IMR-90 (cell line): Measurements from ENCODE around the gene TBL3. TPM values are rescaled to one million over a fixed set of nuclear protein-coding genes. Genes with fewer than 3 reads are reported as not detected.

Experiments used
- ATAC-seq: fragments of 200-7000 bp; cut with Tn5 transposase; 2 replicates; pipeline ENCODE4 v1.9.1; 2020; ENCODE audit warnings: low read depth, mild to moderate bottlenecking, moderate library complexity
- BruUV-seq: library from RNA; stranded (reverse); fragments of 400-500 nt; replicated peaks from 2 replicates; lab custom pipeline; 2021; lab: Mats Ljungman, UMichigan
- CTCF ChIA-PET: fragments of 300-600 bp; formaldehyde crosslinking; extraction: SDS; loops from one replicate; lab custom pipeline; 2021; ENCODE audit warnings: antibody characterized with exemption; lab: Yijun Ruan, JAX
- POLR2A ChIA-PET: fragments of 300-600 bp; sonication (Branson Sonifier 250); formaldehyde crosslinking; loops from one replicate; lab custom pipeline; 2022; ENCODE audit warnings: antibody characterized with exemption; ENCODE audit not compliant: unreplicated experiment; lab: Charles Lee
- DNase-seq: peaks from one replicate; pipeline ENCODE4 v3.0.0; 2013
- H2AFZ ChIP-seq: replicated peaks from 2 replicates; pipeline ENCODE3; 2013; ENCODE audit warnings: low read length, mild to moderate bottlenecking; ENCODE audit not compliant: poor library complexity
- H2AK5ac ChIP-seq: 2 replicates; pipeline ENCODE4 v1.6.1; 2013; ENCODE audit warnings: low read depth, low read length, inconsistent platforms
- H2AK9ac ChIP-seq: replicated peaks from 2 replicates; pipeline ENCODE3; 2013; ENCODE audit warnings: mild to moderate bottlenecking, low read depth, low read length, moderate library complexity; ENCODE audit not compliant: poor library complexity
- H2BK120ac ChIP-seq: 2 replicates; pipeline ENCODE4 v1.6.1; 2013; ENCODE audit warnings: low read depth, low read length, inconsistent platforms
- H2BK15ac ChIP-seq: 3 replicates; pipeline ENCODE4 v1.6.1; 2013; ENCODE audit warnings: low read depth, low read length, inconsistent platforms
- H2BK20ac ChIP-seq: 2 replicates; pipeline ENCODE4 v1.6.1; 2013; ENCODE audit warnings: low read depth, mild to moderate bottlenecking, inconsistent platforms, low read length, moderate library complexity
- H2BK5ac ChIP-seq: 2 replicates; pipeline ENCODE4 v1.6.1; 2013; ENCODE audit warnings: mild to moderate bottlenecking, low read depth, low read length, inconsistent platforms; ENCODE audit not compliant: poor library complexity, severe bottlenecking
- H3K14ac ChIP-seq: replicated peaks from 2 replicates; pipeline ENCODE4 v1.6.1; 2013; ENCODE audit warnings: low read depth, low read length, inconsistent platforms
- H3K18ac ChIP-seq: 2 replicates; pipeline ENCODE4 v1.6.1; 2013; ENCODE audit warnings: low read depth, low read length, control low read depth
- H3K23ac ChIP-seq: 2 replicates; pipeline ENCODE4 v1.6.1; 2013; ENCODE audit warnings: low read depth, low read length, inconsistent platforms
- H3K27ac ChIP-seq: 2 replicates; pipeline ENCODE4 v1.5.1; 2013; ENCODE audit warnings: mild to moderate bottlenecking, control low read depth, low read length; ENCODE audit not compliant: insufficient read depth
- H3K27me3 ChIP-seq: 2 replicates; pipeline ENCODE4 v1.6.1; 2013; ENCODE audit warnings: low read length; ENCODE audit not compliant: control insufficient read depth, insufficient read depth
- H3K36me3 ChIP-seq: 2 replicates; pipeline ENCODE4 v1.6.1; 2013; ENCODE audit warnings: low read length, mixed read lengths; ENCODE audit not compliant: control insufficient read depth, insufficient read depth
- H3K4ac ChIP-seq: 2 replicates; pipeline ENCODE4 v1.6.1; 2013; ENCODE audit warnings: low read depth, low read length, inconsistent platforms
- H3K4me1 ChIP-seq: 2 replicates; pipeline ENCODE4 v1.6.1; 2013; ENCODE audit warnings: low read length, mixed read lengths; ENCODE audit not compliant: control insufficient read depth, insufficient read depth
- H3K4me2 ChIP-seq: 2 replicates; pipeline ENCODE4 v1.6.1; 2013; ENCODE audit warnings: low read depth, mild to moderate bottlenecking, control low read depth, low read length, moderate library complexity
- H3K4me3 ChIP-seq: 2 replicates; pipeline ENCODE4 v1.5.1; 2013; ENCODE audit warnings: low read depth, mild to moderate bottlenecking, control low read depth, low read length, moderate library complexity; ENCODE audit not compliant: insufficient read depth
- H3K56ac ChIP-seq: 2 replicates; pipeline ENCODE4 v1.6.1; 2013; ENCODE audit warnings: low read length, inconsistent platforms; ENCODE audit not compliant: insufficient read depth; ENCODE audit errors: extremely low read depth
- H3K79me1 ChIP-seq, 2 experiments: 2 replicates each; pipeline ENCODE4 v1.6.1; 2013; ENCODE audit warnings: low read length in 2 of 2, inconsistent platforms in 1 of 2, low read depth in 1 of 2
- H3K9ac ChIP-seq: 2 replicates; pipeline ENCODE4 v1.6.1; 2013; ENCODE audit warnings: low read depth, low read length, control low read depth
- H3K9me1 ChIP-seq: 2 replicates; pipeline ENCODE4 v1.6.1; 2013; ENCODE audit warnings: low read length, inconsistent platforms; ENCODE audit not compliant: insufficient read depth
- H3K9me3 ChIP-seq: 2 replicates; pipeline ENCODE4 v1.6.1; 2013; ENCODE audit warnings: low read length; ENCODE audit not compliant: control insufficient read depth, insufficient read depth
- H4K20me1 ChIP-seq: 2 replicates; pipeline ENCODE4 v1.6.1; 2013; ENCODE audit warnings: low read length, inconsistent platforms; ENCODE audit not compliant: insufficient read depth
- H4K5ac ChIP-seq: 2 replicates; pipeline ENCODE4 v1.6.1; 2013; ENCODE audit warnings: mild to moderate bottlenecking, low read depth, low read length, control low read depth
- H4K8ac ChIP-seq, 2 experiments: 2 replicates each; pipeline ENCODE4 v1.6.1; 2013; ENCODE audit warnings: low read depth in 2 of 2, low read length in 2 of 2, control low read depth in 1 of 2, inconsistent platforms in 1 of 2
- H4K91ac ChIP-seq: 2 replicates; pipeline ENCODE4 v1.6.1; 2013; ENCODE audit warnings: low read depth, low read length, inconsistent platforms; ENCODE audit not compliant: insufficient read depth
- BHLHE40 ChIP-seq: fragments of 150-350 bp; IDR thresholded peaks from 2 replicates; pipeline ENCODE4 v1.6.1; 2016; ENCODE audit warnings: mild to moderate bottlenecking, low read depth, low read length
- CEBPB ChIP-seq: IDR thresholded peaks from 2 replicates; pipeline ENCODE4 v1.6.1; 2012; ENCODE audit warnings: low read depth, low read length, improper control_type of control experiment
- CHD1 ChIP-seq: IDR thresholded peaks from 2 replicates; pipeline ENCODE4 v1.6.1; 2012; ENCODE audit warnings: low read depth, low read length, improper control_type of control experiment
- FOS ChIP-seq: fragments of 150-350 bp; IDR thresholded peaks from 2 replicates; pipeline ENCODE4 v1.6.1; 2016; ENCODE audit warnings: low read depth, low read length
- MAFK ChIP-seq: IDR thresholded peaks from 2 replicates; pipeline ENCODE4 v1.6.1; 2012; ENCODE audit warnings: low read depth, low read length, improper control_type of control experiment
- MAZ ChIP-seq: IDR thresholded peaks from 2 replicates; pipeline ENCODE4 v1.6.1; 2012; ENCODE audit warnings: low read depth, mild to moderate bottlenecking, low read length, improper control_type of control experiment, moderate library complexity, borderline replicate concordance
- MXI1 ChIP-seq: IDR thresholded peaks from 2 replicates; pipeline ENCODE4 v1.6.1; 2012; ENCODE audit warnings: low read depth, mild to moderate bottlenecking, low read length, moderate library complexity, borderline replicate concordance
- NFE2L2 ChIP-seq: fragments of 150-350 bp; IDR thresholded peaks from 2 replicates; pipeline ENCODE4 v1.6.1; 2016; ENCODE audit warnings: low read depth, mild to moderate bottlenecking, low read length
- POLR2A ChIP-seq: IDR thresholded peaks from 2 replicates; pipeline ENCODE4 v1.6.1; 2012; ENCODE audit warnings: mild to moderate bottlenecking, low read depth, low read length
- RAD21 ChIP-seq: IDR thresholded peaks from 2 replicates; pipeline ENCODE4 v1.6.1; 2012; ENCODE audit warnings: low read length, improper control_type of control experiment
- RCOR1 ChIP-seq: IDR thresholded peaks from 2 replicates; pipeline ENCODE4 v1.6.1; 2012; ENCODE audit warnings: mild to moderate bottlenecking, low read length, improper control_type of control experiment; ENCODE audit not compliant: insufficient replicate concordance
- RFX5 ChIP-seq: IDR thresholded peaks from 2 replicates; pipeline ENCODE4 v1.8.0; 2012; ENCODE audit warnings: low read depth, mild to moderate bottlenecking, low read length, moderate library complexity
- SMC3 ChIP-seq: fragments of 150-350 bp; IDR thresholded peaks from 2 replicates; pipeline ENCODE4 v1.6.1; 2016; ENCODE audit warnings: low read depth, mild to moderate bottlenecking, antibody characterized with exemption, low read length, moderate library complexity
- WGBS, 2 experiments: methylation state at CpG; one replicate each; pipeline versions ENCODE4 v1.1.5 to v1.1.7; 2013; ENCODE audit warnings: missing lambda C conversion rate in 2 of 2; ENCODE audit not compliant: insufficient read length in 1 of 2; ENCODE audit errors: extremely low coverage in 2 of 2; 5-methylcytosine and 5-hydroxymethylcytosine counted together
- dilution Hi-C: fragments of 300-500 bp; cut with HindIII; formaldehyde crosslinking; loops from one replicate; pipeline ENCODE4 v1.14.3; 2018; ENCODE audit warnings: low sequenced_read_pairs; ENCODE audit not compliant: unreplicated experiment
- in situ Hi-C: fragments of 300-500 bp; cut with MboI; formaldehyde crosslinking; loops from 3 replicates; pipeline ENCODE4 v1.14.3; 2019; ENCODE audit warnings: low sequenced_read_pairs, inconsistent platforms, mixed read lengths
- intact Hi-C: fragments of 100-400 bp; cut with micrococcal nuclease; formaldehyde crosslinking; loops from 2 replicates; pipeline ENCODE4 v1.10.0; 2022
- polyA plus RNA-seq, 3 experiments: library from polyadenylated mRNA; depleted of rRNA; stranded (reverse); fragments of >200 nt; gene quantifications; 2 replicates each; pipeline ENCODE4 v1.2.3, GENCODE V29; 2012; ENCODE audit warnings: low replicate concordance in 1 of 3
- total RNA-seq: library from RNA; depleted of rRNA; stranded (reverse); fragments of >200 nt; gene quantifications from 2 replicates; pipeline ENCODE4 v1.2.3, GENCODE V29; 2012
- TF ChIP-seq, protein P1 (sequence below): conservative IDR thresholded peaks from 2 replicates; pipeline ENCODE4 v1.5.1; 2012; ENCODE audit warnings: mild to moderate bottlenecking, low read depth, low read length, improper control_type of control experiment
- TF ChIP-seq, protein P2 (sequence below): fragments of 150-350 bp; IDR thresholded peaks from 2 replicates; pipeline ENCODE4 v1.6.1; 2016; ENCODE audit warnings: low read depth, mild to moderate bottlenecking, low read length, moderate library complexity, borderline replicate concordance
- TF ChIP-seq, protein P3 (sequence below): fragments of 150-350 bp; IDR thresholded peaks from 2 replicates; pipeline ENCODE4 v1.6.1; 2017; ENCODE audit warnings: mild to moderate bottlenecking, antibody characterized with exemption, low read length, low read depth

The TBL3 gene
- total and polyA plus RNA-seq, 2 of the 4 experiments (the other 2 are of a cell fraction) = 38.5 to 60.8 TPM

DNA sequence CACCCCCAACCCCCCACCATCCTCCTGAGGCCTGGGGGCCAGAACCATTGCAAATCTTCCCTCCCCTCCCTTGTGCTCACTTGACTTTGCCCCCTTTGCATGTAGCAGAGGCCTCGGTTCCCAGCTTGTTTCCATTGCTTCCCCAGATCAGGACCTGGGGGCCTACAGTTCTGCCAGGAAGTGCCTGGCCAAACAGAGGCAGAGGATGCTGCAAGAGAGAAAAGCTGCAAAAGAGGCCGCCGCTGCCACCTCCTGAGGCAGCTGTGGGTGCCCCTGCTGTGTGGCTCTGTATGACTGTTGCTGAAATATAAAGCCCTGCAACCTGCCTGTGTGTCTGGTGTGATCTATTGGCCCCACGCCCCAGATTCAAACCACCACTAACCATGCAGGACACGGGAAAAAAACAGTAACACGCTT lies 10.2 kb upstream of the TBL3 start:
- no TSS peak for BruUV-seq
- ChIA-PET CTCF (no interaction called here), POLR2A (no interaction called here)
- Histone ChIP-seq H3K14ac (no peak overlapping the region), H4K20me1 (peaks cover 43% of the 10 kb centered on the region), H2BK20ac (no peak overlapping the region), H3K4me2 (no peak overlapping the region), H3K79me1 (peaks cover 3 to 48% of the 10 kb centered on the region in 2 experiments), H3K27ac (no peak overlapping the region), H2AFZ (no peak overlapping the region), H3K9me1 (0 out of 2 replicates have a peak, but pooled peaks cover 8% of the 10 kb centered on the region), H3K23ac (no peak overlapping the region), H2AK9ac (no peak overlapping the region), H3K4ac (no peak overlapping the region), H4K8ac (no peak overlapping the region), H2AK5ac (no peak overlapping the region), H3K56ac (no peak overlapping the region), H3K4me1 (peaks cover 12% of the 10 kb centered on the region), H4K91ac (no peak overlapping the region), H3K18ac (no peak overlapping the region), H2BK120ac (no peak overlapping the region), H3K27me3 (no peaks in the 10 kb centered on the region), H2BK15ac (no peak overlapping the region), H3K4me3 (no peak overlapping the region), H3K36me3 (peaks cover 27% of the 10 kb centered on the region), H2BK5ac (no peak overlapping the region), H3K9ac (no peak overlapping the region), H4K5ac (no peak overlapping the region), H3K9me3 (no peaks in the 10 kb centered on the region)
- ATAC-seq (no peak), DNase-seq (no peak)
- TF ChIP-seq POLR2A (no peak), FOS (no peak), SMC3 (no peak), MAFK (no peak), MAZ (no peak), BHLHE40 (no peak), RAD21 (no peak), NFE2L2 (no peak), CEBPB (no peak), RCOR1 (no peak), MXI1 (no peak), CHD1 (no peak), RFX5 (no peak)
- TF ChIP-seq, protein P1, sequence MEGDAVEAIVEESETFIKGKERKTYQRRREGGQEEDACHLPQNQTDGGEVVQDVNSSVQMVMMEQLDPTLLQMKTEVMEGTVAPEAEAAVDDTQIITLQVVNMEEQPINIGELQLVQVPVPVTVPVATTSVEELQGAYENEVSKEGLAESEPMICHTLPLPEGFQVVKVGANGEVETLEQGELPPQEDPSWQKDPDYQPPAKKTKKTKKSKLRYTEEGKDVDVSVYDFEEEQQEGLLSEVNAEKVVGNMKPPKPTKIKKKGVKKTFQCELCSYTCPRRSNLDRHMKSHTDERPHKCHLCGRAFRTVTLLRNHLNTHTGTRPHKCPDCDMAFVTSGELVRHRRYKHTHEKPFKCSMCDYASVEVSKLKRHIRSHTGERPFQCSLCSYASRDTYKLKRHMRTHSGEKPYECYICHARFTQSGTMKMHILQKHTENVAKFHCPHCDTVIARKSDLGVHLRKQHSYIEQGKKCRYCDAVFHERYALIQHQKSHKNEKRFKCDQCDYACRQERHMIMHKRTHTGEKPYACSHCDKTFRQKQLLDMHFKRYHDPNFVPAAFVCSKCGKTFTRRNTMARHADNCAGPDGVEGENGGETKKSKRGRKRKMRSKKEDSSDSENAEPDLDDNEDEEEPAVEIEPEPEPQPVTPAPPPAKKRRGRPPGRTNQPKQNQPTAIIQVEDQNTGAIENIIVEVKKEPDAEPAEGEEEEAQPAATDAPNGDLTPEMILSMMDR = no peak
- TF ChIP-seq, protein P2, sequence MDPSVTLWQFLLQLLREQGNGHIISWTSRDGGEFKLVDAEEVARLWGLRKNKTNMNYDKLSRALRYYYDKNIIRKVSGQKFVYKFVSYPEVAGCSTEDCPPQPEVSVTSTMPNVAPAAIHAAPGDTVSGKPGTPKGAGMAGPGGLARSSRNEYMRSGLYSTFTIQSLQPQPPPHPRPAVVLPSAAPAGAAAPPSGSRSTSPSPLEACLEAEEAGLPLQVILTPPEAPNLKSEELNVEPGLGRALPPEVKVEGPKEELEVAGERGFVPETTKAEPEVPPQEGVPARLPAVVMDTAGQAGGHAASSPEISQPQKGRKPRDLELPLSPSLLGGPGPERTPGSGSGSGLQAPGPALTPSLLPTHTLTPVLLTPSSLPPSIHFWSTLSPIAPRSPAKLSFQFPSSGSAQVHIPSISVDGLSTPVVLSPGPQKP = no peak
- TF ChIP-seq, protein P3, sequence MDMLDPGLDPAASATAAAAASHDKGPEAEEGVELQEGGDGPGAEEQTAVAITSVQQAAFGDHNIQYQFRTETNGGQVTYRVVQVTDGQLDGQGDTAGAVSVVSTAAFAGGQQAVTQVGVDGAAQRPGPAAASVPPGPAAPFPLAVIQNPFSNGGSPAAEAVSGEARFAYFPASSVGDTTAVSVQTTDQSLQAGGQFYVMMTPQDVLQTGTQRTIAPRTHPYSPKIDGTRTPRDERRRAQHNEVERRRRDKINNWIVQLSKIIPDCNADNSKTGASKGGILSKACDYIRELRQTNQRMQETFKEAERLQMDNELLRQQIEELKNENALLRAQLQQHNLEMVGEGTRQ = no peak
- WGBS, 2 experiments = no CpG with 5 or more reads among the region's 6 CpGs
- dilution Hi-C loops = no loop called here
- in situ Hi-C loops = no loop called here
- intact Hi-C loops = no loop called here
